NCI-H524 treated with DMSO at 0.1 percent for 48 hours (cell line): ENCODE measurements around the gene FAM53B.
A peak's percentile ranks its signal among the peaks of the same experiment; 100 is the strongest.

ENCODE experiments used
- DNase-seq: peaks from one replicate; lab custom pipeline; 2025; lab: John Stamatoyannopoulos, UW

FAM53B gene

GRCh38 chr10:124660404-124661125 is 83.6 kb downstream of the FAM53B start:
- DNase-seq: no peak

DNA sequence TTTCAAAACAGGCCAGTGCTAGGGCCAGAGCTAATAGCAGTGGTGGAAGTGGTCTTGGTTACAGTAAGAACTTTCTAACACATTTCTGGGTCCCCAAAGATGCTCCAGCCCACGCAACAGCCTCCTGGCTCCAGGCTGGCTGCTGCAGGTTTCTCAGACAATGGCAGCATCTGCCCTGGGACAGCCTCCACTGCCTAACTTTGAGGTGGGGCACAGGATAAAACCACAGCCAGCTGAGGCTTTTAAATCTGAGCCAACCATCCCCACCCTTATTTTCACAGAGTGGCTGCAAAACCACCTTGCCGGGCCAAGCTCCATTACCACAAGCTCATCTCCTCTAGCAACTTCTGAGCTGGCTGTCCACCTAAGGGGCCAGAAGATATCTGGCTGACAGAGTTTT is 84.8 kb downstream of the FAM53B start:
- no peak for DNase-seq

DNA sequence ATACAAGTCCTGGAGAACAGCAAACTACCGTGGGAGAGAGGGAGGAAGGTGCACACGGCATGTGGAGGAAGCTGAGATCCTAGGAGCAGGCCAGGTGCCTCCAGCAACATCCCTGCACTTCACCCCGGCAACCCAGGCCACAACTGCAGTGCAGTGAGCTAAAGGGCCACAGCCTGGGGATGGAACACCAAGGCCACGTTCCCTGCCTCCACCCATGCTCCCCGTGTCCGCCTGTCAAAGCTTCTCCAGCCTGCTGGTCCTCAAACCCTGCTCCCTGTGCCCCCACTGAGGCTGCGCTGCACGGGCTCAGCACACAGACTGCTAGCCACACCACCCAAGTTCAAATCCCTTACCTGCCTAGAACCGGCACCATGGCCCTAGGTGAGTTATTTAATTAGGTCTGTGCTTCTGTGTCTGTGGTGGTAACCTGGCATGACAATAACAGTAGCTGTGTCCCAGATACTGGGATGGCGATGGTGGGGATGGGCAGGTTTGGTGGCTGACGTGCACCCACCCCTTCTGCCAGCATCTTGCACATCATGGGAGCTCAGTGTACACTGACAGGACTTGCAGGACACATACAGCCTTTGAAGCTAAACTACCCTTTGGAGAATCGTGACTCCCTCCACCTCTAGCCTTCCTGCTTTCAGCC is 85.5 kb downstream of the FAM53B start:
- DNase-seq: no peak

- DNase-seq: no peak
Observed at GRCh38 chr10:124657806-124658205, 86.4 kb downstream of the FAM53B start.

GRCh38 chr10:124656541-124656940 is 87.6 kb downstream of the FAM53B start:
- DNase-seq: no peak

DNA sequence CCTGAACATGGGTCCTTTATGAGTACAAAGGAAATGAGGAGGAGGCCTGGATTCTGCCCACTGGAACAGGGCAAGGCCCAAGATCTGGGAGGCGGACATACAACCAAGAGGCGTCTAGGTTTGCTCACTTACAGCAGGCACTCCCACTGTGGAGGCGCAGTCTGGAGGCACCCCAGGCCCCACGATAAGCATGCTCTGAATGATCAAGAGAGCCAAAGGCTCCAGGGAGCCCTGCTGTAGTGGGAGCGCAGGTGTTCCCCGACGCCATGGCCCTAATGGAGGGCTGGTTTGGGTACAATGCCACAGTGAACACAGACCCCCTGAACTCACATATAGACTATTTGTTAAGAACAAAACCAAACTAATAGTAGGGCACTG is 88.1 kb downstream of the FAM53B start:
- no peak for DNase-seq

DNA sequence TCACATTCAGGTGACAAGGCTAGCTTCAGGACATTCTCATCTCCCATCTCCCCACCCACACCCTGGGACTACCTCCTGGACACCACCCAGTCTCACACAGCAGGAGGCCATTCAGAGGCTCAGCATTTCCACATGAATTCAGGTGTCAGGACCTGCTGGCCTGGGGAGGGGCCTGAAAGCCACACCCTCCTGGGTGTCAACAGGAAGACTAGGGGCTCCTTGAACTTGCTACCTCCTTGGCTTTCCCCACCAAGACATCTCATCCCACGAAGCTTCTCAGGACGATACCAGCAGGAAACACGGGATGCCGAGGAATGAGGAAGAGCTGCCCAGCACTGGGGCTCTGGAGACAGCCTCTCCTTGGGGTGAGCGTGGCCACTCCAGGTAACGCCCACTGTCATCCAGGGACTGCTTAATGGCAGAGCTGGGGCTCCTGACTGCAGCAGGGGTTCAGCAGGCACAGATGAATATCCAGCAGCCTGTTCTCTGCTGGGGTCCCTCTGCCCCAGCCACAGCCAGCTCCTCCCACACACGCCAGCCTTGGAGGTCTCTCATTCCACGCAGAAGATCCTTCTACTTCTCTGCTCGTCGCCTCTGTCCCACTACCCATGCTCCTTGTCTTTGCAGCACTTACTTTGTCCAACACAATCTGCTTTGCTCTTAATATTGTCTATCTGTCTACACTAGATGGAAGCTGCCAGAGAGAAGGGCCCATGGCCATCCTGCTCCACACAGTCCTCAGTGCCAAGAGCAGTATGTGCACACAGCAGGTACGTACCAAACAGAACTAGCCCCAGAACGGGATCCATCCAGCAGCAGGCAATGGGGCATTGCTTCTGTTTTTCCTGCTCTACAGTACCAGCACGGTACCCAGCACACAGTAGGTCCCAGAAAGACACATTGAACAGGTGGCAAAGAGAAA is 88.7 kb downstream of the FAM53B start:
- no peak for DNase-seq

DNA sequence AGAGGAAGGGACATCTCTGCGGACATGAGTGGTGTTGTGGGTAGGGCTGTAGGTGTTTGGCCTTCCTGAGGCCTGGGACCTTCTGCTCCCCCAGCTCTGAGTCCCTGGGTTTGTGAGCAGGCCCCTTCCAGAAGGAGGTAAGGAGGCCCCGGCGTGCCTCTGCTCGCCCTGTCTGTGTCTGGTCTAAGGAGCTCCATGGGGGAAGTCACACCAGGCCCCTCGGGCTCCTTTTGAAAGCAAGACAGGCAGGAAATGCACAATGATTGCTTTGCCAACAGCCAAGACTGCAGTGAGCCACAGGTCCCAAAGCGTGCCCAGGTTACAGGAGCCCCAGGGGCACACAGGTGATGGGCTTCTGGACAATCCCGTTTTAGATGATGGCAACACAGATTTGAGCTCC is 89.5 kb downstream of the FAM53B start:
- no peak for DNase-seq

DNA sequence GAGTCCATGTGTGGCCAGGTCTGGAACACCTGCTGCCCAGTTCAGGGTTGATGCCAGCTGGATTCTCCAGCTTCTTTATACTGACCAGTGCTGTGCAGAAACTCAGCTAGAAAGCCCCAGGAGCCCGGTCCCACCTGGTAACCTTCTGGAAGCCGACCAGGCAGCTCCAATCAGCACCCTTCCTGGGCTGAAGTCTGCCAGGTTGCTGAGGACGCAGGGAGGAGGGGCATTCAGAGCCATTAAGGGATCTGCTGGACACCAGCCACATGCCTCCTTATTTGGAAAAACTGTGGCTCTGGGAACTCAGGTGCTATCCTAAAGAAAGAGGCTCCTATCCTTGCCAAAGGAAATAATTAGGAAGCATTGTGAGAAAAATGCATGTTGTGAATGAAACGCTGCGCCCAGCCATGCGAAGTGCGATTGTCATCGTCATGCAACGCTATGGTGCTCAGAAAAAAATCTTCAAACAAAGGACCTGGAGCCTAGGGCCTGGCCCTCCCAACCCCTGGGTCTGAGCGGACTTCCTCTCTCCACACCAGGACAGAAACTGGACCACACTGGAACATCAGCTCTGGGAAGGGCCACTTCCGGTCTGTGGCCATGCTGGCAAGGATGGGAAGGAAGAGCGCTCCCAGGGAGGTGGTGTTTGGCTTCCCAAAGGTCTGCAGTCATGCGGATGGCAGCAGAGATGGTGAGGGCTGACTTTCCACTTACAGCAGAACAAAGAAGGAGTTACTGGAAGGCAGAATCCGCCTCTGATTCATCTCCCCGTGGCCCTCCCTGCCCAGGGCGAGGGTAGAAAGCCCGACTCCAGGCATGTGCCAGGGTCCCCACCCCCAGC is 90.1 kb downstream of the FAM53B start:
- no peak for DNase-seq

GRCh38 chr10:124653311-124653710 is 90.9 kb downstream of the FAM53B start:
- DNase-seq: no peak

DNA sequence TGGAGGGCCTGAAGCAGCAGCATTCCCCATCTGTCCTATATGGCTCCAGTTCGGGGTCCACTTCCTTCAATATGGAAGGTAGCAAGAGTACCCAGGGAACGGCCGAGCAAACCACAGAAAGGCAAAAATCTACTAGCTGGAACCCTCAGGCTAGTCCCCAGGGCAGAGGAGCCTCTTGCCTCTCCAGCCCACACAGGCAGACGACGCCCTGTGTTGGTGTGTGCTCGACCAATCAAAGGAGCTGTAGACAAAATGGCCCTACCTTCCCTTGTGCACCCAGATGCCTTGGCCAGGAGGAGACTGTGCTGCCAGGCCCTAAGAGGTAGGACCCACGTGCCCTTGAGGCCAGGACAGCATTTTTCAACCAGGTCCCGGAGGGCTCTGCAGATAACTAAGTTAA is 91.5 kb downstream of the FAM53B start:
- DNase-seq: no peak

DNA sequence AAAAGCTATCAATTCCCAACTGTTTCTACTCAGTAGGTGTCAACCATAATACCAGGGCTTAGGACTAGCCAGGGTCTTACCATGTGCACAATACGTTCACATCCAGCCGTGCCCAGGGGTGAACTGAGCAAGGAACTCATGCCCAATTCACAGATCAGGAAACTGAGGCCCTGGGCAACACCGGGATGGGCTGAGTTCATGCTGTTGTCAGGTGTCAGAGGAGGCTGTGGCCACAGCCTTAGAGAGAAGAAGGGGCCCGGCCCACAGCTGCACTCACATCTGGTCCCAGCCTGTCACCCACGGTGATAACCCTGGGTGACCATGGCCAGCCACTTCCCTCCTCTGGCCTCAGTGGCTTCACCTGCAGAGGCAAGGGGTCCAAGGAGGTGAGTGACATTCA is 92.0 kb downstream of the FAM53B start:
- no peak for DNase-seq

DNA sequence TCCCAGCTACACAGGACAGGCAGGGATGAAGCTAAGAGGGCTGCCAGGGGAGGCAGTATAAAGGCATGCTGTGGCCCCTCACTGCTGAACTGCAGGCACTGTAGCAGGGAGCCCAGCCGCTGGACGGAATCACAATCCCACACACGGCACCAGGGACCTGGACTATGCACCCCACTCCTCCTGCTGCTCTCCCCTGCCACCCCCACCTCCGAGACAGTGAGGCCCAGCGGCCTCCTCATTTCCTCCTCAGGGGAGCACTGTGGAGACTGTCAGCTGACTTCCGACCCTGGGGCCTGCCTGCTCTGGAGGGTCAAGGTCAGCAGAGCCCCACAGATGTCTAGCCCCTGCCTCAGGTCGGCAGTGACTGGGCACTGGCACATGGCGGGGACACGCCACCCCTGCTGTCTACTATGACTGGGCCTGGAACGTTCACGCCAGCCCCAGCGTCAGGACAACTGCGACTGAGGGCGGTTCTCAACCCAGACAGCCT is 92.7 kb downstream of the FAM53B start:
- DNase-seq: no peak

DNA sequence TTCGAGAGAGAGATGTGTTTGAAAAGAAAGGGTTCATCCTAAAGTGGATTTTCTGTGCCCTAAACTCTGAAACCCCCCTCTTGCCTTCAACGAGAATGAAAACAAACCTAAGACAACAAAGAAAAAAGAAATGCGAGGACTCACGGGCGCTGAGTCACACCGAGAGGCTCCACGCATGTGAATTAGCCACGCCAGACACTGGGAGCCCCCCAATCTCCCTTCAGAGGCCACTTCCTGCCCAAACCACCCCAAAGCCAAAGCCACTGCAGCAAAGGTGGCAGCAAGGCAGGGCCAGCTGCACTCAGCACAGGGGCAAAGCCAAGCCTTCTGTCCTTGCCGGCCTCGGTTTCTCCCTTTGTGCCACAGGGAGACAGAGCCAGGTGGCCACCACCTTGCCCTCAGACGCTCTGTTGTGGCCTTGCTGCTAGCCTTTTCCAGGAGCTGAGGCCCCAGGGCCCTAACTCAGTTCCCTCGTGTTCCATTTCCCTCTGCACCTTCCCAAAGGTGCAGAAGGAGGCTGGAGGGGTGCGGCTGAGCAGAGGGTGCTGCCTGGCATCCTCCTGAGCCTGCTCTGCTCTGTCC is 93.3 kb downstream of the FAM53B start:
- DNase-seq: no peak

DNA sequence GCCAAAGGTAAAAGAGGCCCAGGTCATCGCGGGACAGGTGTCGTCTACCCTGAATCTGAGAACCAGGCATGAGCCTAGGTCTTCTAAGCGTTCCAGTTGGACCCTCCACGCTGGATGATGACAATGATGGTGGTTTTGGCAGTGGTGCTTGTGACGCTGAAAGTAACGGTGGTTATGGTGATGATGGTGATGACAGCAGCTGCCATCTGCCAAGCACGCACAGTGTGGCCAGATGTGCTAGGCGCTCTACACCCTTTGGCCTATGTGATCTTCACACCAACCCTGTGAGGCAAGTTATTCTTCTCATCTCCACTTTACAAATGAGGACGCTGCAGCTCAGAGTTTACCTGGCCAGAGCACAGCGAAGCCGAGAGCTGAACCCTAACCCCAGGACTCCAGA is 93.9 kb downstream of the FAM53B start:
- DNase-seq: no peak

DNA sequence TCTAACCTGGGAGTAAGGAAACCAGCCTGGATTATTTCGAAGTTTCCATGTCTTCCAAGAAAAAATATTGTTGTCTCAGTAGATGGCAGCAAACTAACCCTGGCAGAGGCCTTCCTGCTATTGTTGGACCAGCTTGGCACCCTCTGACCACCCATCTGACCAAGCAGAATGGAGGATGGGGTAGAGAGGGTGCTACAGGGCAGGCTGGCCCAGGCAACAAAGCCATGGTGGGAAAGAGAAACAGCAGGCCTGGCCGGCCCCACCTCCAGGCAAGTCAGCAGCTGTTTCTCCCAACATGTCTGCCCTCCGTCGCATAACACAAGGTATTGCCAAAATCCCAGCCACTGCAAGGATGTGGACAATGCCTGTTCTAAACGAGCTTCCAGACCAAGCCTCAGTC is 95.0 kb downstream of the FAM53B start:
- DNase-seq: no peak

DNA sequence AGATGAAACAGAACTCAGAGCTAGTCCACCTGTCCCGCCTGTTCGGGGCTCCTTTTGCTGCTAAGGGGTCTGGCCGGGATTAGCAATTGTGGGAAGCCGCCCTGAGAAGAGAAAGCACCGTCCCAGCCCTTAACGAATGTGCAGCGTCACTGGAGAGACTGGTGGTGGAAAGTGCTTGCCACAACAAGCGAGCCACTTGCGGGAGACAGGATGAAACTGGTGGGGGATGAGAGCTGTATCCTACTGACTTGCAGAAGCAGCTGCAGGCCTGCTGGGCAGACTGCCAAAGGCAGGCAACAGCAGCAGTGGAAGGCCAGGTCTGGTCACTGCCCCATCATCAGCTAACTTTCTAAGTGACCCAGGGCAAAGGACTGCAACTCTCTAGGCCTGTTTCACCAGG is 95.4 kb downstream of the FAM53B start:
- peak; percentile 1 for DNase-seq

- no peak for DNase-seq
Observed at GRCh38 chr10:124648131-124648475, 96.1 kb downstream of the FAM53B start.

- no peak for DNase-seq
Observed at GRCh38 chr10:124647421-124648130, 96.6 kb downstream of the FAM53B start.

DNA sequence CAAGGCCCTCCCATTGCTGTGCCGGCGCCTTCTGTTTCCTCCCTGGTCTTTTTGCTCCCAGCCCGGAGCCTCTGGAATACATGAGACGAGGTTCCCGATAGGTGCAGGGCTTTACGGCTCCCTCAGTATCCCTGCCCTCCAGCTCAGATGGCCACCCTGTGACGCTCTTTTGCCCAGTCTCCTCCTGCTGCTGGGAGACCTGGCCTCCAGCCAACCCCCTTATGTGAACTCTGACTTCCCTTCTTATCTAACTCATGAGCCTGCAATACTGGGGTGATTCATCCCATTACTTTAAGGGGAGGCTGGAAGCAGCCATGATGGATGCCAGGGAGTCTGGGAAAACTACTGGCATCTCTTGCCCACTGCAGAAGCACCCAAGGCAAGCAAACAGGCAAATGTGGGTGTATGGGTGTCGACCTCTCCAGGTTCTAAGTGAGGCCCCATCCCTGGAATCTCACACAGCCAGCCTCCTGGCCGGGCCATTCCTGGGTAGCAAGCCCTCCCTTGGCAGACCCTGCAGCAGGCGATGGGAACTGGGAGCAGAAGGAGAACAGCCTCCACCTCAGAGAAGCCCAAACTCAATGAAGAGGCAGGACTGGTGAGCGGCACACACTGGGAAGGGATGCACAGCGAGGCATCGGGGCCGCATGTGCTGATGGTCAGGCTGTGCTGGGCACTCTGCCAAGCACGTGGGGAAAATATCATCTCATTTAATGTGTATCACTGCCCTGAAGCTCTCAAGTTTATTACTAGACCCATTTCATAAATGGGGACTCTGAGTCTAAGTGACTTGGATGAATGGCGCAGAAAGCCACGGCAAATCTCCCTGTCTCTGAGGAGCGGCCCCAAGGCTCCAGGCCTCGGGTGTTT is 97.5 kb downstream of the FAM53B start:
- no peak for DNase-seq
